Ovary (tissue), 9 donors: ENCODE measurements around the gene NUDCD2. TPM values are rescaled to one million over a fixed set of nuclear protein-coding genes. Genes with fewer than 3 reads are reported as not detected.
"Not testable (repeated sequence)": the region's sequence is repeated elsewhere in the genome, so short reads cannot be mapped to it uniquely, and the experiment has no call there.

Source experiments
- DNase-seq, 5 donors: peaks; one replicate each; pipeline ENCODE4 v3.0.0-alpha.2; 2019 to 2020
- H3K27ac ChIP-seq, 2 donors: fragments of 200-600 bp; one replicate each; pipeline versions ENCODE4 v1.5.1 to v1.8.0; 2019 to 2022
- H3K27me3 ChIP-seq: fragments of 200-600 bp; one replicate; pipeline ENCODE4 v1.8.0; 2022
- H3K36me3 ChIP-seq: fragments of 200-600 bp; sonication (generic); one replicate; pipeline ENCODE4 v1.5.1; 2019
- H3K4me1 ChIP-seq: one replicate; pipeline ENCODE4 v1.8.1; 2013; ENCODE audit warnings: mild to moderate bottlenecking, moderate library complexity; ENCODE audit not compliant: insufficient read depth
- H3K4me3 ChIP-seq: fragments of 200-600 bp; sonication (generic); one replicate; pipeline ENCODE4 v1.5.1; 2017
- H3K9me3 ChIP-seq, 2 donors: fragments of 200-600 bp in 1 of 2; sonication (generic) in 1 of 2; one replicate each; pipeline versions ENCODE4 v1.5.1 to v1.8.1; 2013 to 2019; ENCODE audit warnings: mild to moderate bottlenecking in 1 of 2, moderate library complexity in 1 of 2
- EP300 ChIP-seq: sonication (generic); formaldehyde crosslinking; IDR thresholded peaks from one replicate; pipeline ENCODE4 v1.6.1; 2017; ENCODE audit warnings: antibody characterized with exemption
- POLR2A ChIP-seq: fragments of 450-650 bp; IDR thresholded peaks from one replicate; pipeline ENCODE4 v1.6.1; 2017; ENCODE audit warnings: antibody characterized with exemption, mild to moderate bottlenecking, moderate library complexity
- WGBS, 3 donors: extraction: QIAGEN DNeasy Blood & Tissue Kit in 1 of 3; methylation state at CpG; one replicate each; pipeline versions ENCODE4 v1.1.5 to v1.1.7; 2013 to 2017; 5-methylcytosine and 5-hydroxymethylcytosine counted together
- intact Hi-C, 4 donors: fragments of 100-400 bp; cut with DNase I; formaldehyde crosslinking; loops; one replicate each; pipeline versions ENCODE4 v1.11.0 to v1.15.1; 2022 to 2023
- polyA plus RNA-seq, 2 donors: library from polyadenylated mRNA; stranded (reverse); fragments of 200-250 nt in 1 of 2; fragments of 350-450 nt in 1 of 2; fragmentation: Illumina TruSeq in 1 of 2; extraction: RNeasy Lipid Tissue Mini Kit (QIAGEN cat#74804) in 1 of 2; gene quantifications; one replicate each; pipeline ENCODE4 v1.2.3, GENCODE V29; 2013 to 2014
- total RNA-seq, 7 donors: library from RNA; depleted of rRNA in 2 of 7; stranded (reverse); fragments of >200 nt in 2 of 7; fragmentation: NEBNext Ultra II Directional in 3 of 7; extraction: Animal tissue kit (Norgen Biotek cat#: 25700) in 3 of 7; gene quantifications; one replicate each; pipeline versions ENCODE4 v1.1.0 to v1.2.4, GENCODE V29; 2016 to 2023
- TF ChIP-seq, protein P1 (sequence below), 3 donors: fragments of 450-650 bp in 2 of 3; fragments of 200-600 bp in 1 of 3; IDR thresholded peaks; one replicate each; pipeline versions ENCODE4 v1.5.1 to v1.8.0; 2016 to 2022; ENCODE audit warnings: antibody characterized with exemption in 3 of 3, mild to moderate bottlenecking in 1 of 3
- donor health status: DM: no; HTN: no; CAD: no; lungs with moderate emphysema.
- donor health status: DM: no; HTN: no; CAD: no.
- donor health status: Bipolar disorder and iron deficiency.
- donor health status: DM: yes; HTN: yes; CAD: no.
- donor health status: DM: no; HTN: no; CAD: no.
- donor health status: DM: yes; HTN: yes; CAD: no.

Gene NUDCD2
- total and polyA plus RNA-seq, 9 donors: 6.8 to 26.0 (median 16.3) TPM

DNA sequence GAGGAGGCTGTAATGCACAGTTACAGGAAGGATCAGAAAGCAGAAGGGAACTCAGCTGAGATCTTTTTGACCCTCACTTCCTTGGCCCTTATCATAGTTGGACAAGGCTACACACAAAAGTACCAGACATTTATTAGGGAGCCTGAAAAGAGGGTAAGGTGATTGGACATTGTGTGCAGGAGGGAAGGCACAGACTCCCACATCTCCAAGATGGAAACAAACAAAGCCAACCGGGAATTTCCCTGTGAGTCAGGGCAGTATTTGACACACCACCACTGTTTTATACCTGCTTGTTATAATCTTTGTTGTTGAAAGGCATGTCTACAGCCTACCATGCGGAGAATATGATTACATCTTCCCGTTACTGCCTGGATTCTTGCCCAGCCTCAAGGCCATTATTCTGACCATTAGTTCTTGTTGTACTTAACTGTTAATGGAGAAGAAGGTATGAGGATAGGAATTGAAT is 25.5 kb downstream of the NUDCD2 start:
- H3K27me3 ChIP-seq: no peaks in the 10 kb centered on the region
- 3 to 14% (median 4%) methylated on average over 3 of the region's 3 CpGs for WGBS, 3 donors
- peak in 3 of 5 donors; percentile 19 to 31 (median 23) for DNase-seq
- no peak for TF ChIP-seq POLR2A
- TF ChIP-seq EP300: no peak
- TF ChIP-seq, protein P1, sequence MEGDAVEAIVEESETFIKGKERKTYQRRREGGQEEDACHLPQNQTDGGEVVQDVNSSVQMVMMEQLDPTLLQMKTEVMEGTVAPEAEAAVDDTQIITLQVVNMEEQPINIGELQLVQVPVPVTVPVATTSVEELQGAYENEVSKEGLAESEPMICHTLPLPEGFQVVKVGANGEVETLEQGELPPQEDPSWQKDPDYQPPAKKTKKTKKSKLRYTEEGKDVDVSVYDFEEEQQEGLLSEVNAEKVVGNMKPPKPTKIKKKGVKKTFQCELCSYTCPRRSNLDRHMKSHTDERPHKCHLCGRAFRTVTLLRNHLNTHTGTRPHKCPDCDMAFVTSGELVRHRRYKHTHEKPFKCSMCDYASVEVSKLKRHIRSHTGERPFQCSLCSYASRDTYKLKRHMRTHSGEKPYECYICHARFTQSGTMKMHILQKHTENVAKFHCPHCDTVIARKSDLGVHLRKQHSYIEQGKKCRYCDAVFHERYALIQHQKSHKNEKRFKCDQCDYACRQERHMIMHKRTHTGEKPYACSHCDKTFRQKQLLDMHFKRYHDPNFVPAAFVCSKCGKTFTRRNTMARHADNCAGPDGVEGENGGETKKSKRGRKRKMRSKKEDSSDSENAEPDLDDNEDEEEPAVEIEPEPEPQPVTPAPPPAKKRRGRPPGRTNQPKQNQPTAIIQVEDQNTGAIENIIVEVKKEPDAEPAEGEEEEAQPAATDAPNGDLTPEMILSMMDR (IDR thresholded peaks at IDR 0.05): no peak
- no peak overlapping the region for H3K4me3 ChIP-seq
- H3K36me3 ChIP-seq: no peaks in the 10 kb centered on the region
- H3K9me3 ChIP-seq: no peaks in the 10 kb centered on the region
- no peak overlapping the region for H3K27ac ChIP-seq
- H3K4me1 ChIP-seq: peaks cover 9% of the 10 kb centered on the region
- intact Hi-C loops: loop anchor here in 1 of 4 donors (10.0 kb wide), 1 partner anchor 70 kb away; the partner anchor contains the start of gene MAT2B

DNA sequence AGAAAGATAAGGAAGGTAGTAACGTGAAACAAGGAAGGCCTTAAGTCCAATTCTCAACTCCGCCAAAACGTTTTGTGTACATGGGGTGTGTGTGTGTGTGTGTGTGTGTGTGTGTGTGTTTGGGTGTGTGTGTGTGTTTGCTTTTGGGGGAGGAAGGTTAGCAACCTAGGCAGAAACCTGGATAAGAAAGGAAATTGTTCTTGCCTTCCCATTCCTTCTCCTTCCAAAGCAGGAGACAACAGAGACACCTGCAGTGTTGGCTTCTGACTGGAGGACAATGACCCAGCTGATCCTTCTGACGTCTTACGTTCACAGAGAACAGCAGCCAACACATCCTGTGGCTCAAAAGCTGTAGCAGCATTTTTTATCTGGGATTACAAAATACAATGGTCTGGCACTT is 26.6 kb downstream of the NUDCD2 start:
- Histone ChIP-seq H3K27ac (no peak overlapping the region), H3K4me1 (peaks cover 1% of the 10 kb centered on the region), H3K27me3 (no peaks in the 10 kb centered on the region), H3K36me3 (no peaks in the 10 kb centered on the region), H3K9me3 (no peaks in the 10 kb centered on the region), H3K4me3 (no peak overlapping the region)
- 36 to 46% (median 39%) methylated on average over 5 of the region's 5 CpGs for WGBS, 3 donors
- intact Hi-C loops: loop anchor here in 1 of 4 donors (10.0 kb wide), 1 partner anchor 72 kb away; the partner anchor contains the start of gene MAT2B
- TF ChIP-seq EP300 (no peak), POLR2A (no peak)
- TF ChIP-seq, protein P1 (IDR thresholded peaks at IDR 0.05): no peak
- peak in 1 of 5 donors; percentile 16 for DNase-seq

DNA sequence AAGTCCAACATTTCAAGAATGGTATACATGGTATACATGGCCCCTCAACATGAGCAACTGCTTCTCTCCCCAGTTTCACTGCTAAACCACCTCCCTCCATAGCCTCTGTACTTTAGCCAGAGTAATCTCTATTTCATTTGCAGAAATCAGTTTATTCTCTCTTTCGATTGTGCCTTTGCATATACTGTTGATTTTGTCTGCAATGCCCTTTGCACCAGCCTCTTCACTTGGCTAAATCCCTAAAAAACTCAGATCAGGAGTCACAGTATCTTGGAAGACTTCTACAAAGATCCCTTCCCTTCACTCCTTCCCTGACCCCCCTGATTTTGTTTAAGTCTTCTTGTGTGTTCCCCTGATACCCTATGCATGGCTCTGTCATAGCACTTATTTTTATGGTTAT is 27.4 kb downstream of the NUDCD2 start:
- Histone ChIP-seq H3K4me1 (peaks cover 1% of the 10 kb centered on the region), H3K9me3 (no peaks in the 10 kb centered on the region), H3K4me3 (no peak overlapping the region), H3K36me3 (no peaks in the 10 kb centered on the region), H3K27ac (no peak overlapping the region), H3K27me3 (no peaks in the 10 kb centered on the region)
- TF ChIP-seq EP300: no peak
- TF ChIP-seq, protein P1 (IDR thresholded peaks at IDR 0.05): no peak
- no peak for TF ChIP-seq POLR2A
- DNase-seq: no peak
- 84 to 96% (median 85%) methylated on average over 1 of the region's 1 CpG for WGBS, 3 donors
- intact Hi-C loops: loop anchor here in 1 of 4 donors (10.0 kb wide), 1 partner anchor 72 kb away; the partner anchor contains the start of gene MAT2B

DNA sequence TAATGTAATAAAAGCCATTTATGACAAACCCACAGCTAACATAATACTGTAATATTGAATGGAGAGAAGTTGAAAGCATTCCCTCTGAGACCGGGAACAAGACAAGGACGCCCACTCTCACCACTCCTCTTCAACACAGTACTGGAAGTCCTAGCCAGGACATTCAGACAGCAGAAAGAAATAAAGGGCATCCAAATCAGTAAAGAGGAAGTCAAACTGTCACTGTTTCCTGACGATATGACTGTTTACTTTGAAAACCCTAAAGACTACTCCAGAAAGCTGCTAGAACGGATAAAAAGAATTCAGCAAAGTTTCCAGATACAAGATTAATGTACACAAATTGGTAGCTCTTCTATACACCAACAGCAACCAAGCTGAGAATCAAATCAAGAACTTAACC is 33.8 kb downstream of the NUDCD2 start:
- H3K36me3 ChIP-seq, H3K27me3 ChIP-seq, intact Hi-C loops, H3K4me3 ChIP-seq, H3K4me1 ChIP-seq, H3K27ac ChIP-seq, H3K9me3 ChIP-seq, DNase-seq: not testable (repeated sequence)
- WGBS, 3 donors: 62 to 73% (median 68%) methylated on average over 4 of the region's 4 CpGs

DNA sequence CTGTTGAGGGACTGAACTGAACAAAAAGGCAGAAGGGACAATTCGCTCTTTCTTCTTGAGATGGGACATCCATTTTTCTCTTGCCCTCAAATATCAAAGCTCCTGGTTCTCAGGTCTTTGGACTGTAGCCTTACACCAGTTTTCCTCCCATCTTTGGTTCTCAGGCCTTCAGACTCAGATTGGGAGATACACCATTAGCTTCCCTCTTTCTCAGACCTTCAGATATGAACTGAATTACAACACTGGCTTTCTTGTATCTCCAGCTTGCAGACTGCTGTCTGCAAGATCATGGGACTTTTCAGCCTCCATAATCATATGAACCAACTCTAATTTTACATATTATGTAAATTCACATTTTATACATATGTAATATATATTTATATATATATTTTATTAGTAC is 35.1 kb downstream of the NUDCD2 start:
- Histone ChIP-seq H3K36me3 (no peaks in the 10 kb centered on the region), H3K27ac (no peak overlapping the region), H3K4me1 (no peaks in the 10 kb centered on the region), H3K27me3 (no peaks in the 10 kb centered on the region), H3K4me3 (no peak overlapping the region), H3K9me3 (no peaks in the 10 kb centered on the region)
- DNase-seq: no peak
- 94 to 100% (median 97%) methylated on average over 1 of the region's 1 CpG for WGBS, 3 donors
- intact Hi-C loops: no loop called here
- TF ChIP-seq EP300 (no peak), POLR2A (no peak)
- TF ChIP-seq, protein P1 (IDR thresholded peaks at IDR 0.05): no peak

DNA sequence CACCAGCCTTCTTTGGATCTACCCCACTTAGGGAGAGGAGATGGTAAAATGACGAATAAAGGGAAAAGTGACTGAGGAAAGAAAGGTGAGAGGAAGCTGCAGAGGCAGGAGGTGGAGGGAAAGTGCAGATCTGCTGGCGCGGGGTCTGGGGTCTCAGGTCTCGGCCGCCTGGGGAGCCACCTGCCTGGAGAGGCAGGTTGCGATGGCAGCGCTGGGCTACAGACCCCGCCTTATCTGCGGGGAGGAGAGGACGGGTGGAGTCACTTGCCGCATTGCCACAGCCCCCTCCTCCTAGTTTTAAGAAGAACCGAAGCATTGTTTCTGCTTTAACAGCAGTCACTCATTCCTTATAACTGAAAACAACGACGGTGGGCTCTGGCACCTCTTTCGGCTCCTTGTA is 44.2 kb downstream of the NUDCD2 start:
- H3K4me1 ChIP-seq, intact Hi-C loops, DNase-seq, H3K4me3 ChIP-seq, H3K27ac ChIP-seq, H3K36me3 ChIP-seq, H3K27me3 ChIP-seq, H3K9me3 ChIP-seq: not testable (repeated sequence)
- WGBS, 3 donors: 20 to 32% (median 30%) methylated on average over 15 of the region's 15 CpGs
